SK-N-SH (cell line): ENCODE results near the gene KNSTRN. TPM values are rescaled to one million over a fixed set of nuclear protein-coding genes. Genes with fewer than 3 reads are reported as not detected.

Experiments used
- CTCF ChIA-PET: fragments of 300-600, 350-600 bp; formaldehyde crosslinking; extraction: SDS; loops from one replicate; lab custom pipeline; 2021; lab: Yijun Ruan, JAX
- POLR2A ChIA-PET: fragments of 350-600 bp; sonication (Branson Sonifier 250); formaldehyde crosslinking; extraction: SDS; loops from one replicate; lab custom pipeline; 2020; ENCODE audit warnings: antibody characterized with exemption, inconsistent platforms; lab: Yijun Ruan, JAX
- DNase-seq: peaks from one replicate; pipeline ENCODE4 v3.0.0; 2012
- H2AFZ ChIP-seq: fragments of 200-600 bp; sonication (generic); 2 replicates; pipeline ENCODE4 v1.8.1; 2016; ENCODE audit warnings: antibody characterized with exemption, mild to moderate bottlenecking, low read depth
- H3F3A ChIP-seq: fragments of 200-600 bp; sonication (generic); replicated peaks from 2 replicates; pipeline ENCODE3; 2016; ENCODE audit warnings: antibody characterized with exemption, mild to moderate bottlenecking; ENCODE audit not compliant: insufficient read depth
- H3K27ac ChIP-seq, 2 experiments: fragments of 200-500 bp in 1 of 2; fragments of 200-600 bp in 1 of 2; sonication (Bioruptor generic) in 1 of 2; sonication (generic), shearing (Covaris generic) in 1 of 2; 2 replicates each; pipeline versions ENCODE4 v1.5.1 to v1.6.1; 2014 to 2016; ENCODE audit warnings: low read depth in 2 of 2, inconsistent platforms in 1 of 2, low read length in 1 of 2, mild to moderate bottlenecking in 1 of 2, mixed read lengths in 1 of 2
- H3K27me3 ChIP-seq: fragments of 200-600 bp; sonication (generic), shearing (Covaris generic); 2 replicates; pipeline ENCODE4 v1.6.1; 2016; ENCODE audit warnings: mixed run types; ENCODE audit not compliant: insufficient read depth
- H3K36me3 ChIP-seq, 2 experiments: fragments of 200-500 bp in 1 of 2; fragments of 200-600 bp in 1 of 2; sonication (Bioruptor generic) in 1 of 2; sonication (generic) in 1 of 2; replicated peaks in 1 of 2; 2 replicates each; pipeline versions ENCODE3 to v1.5.1; 2014 to 2016; ENCODE audit warnings: low read length in 1 of 2, mild to moderate bottlenecking in 1 of 2; ENCODE audit not compliant: insufficient read depth in 2 of 2, control insufficient read depth in 1 of 2
- H3K4me1 ChIP-seq, 2 experiments: fragments of 200-500 bp in 1 of 2; fragments of 200-600 bp in 1 of 2; sonication (Bioruptor generic) in 1 of 2; sonication (generic), shearing (Covaris generic) in 1 of 2; 2 replicates each; pipeline versions ENCODE4 v1.5.1 to v1.6.1; 2014 to 2016; ENCODE audit warnings: low read depth in 1 of 2, low read length in 1 of 2, mixed run types in 1 of 2; ENCODE audit not compliant: insufficient read depth in 2 of 2, control insufficient read depth in 1 of 2
- H3K4me2 ChIP-seq: fragments of 200-600 bp; sonication (generic), shearing (Covaris generic); 2 replicates; pipeline ENCODE4 v1.6.1; 2017; ENCODE audit warnings: mixed run types
- H3K4me3 ChIP-seq, 2 experiments: fragments of 200-500 bp in 1 of 2; fragments of 200-600 bp in 1 of 2; sonication (Bioruptor generic) in 1 of 2; sonication (generic), shearing (Covaris generic) in 1 of 2; 2 replicates each; pipeline versions ENCODE4 v1.5.1 to v1.8.1; 2014 to 2016; ENCODE audit warnings: low read depth in 2 of 2, inconsistent platforms in 1 of 2, low read length in 1 of 2, mild to moderate bottlenecking in 1 of 2, mixed read lengths in 1 of 2, moderate library complexity in 1 of 2
- H3K79me2 ChIP-seq: fragments of 200-600 bp; sonication (generic); 2 replicates; pipeline ENCODE4 v1.8.1; 2017; ENCODE audit warnings: mild to moderate bottlenecking; ENCODE audit not compliant: insufficient read depth
- H3K9ac ChIP-seq: fragments of 200-600 bp; sonication (generic); 2 replicates; pipeline ENCODE4 v1.6.1; 2017; ENCODE audit warnings: mixed run types
- H3K9me2 ChIP-seq: fragments of 200-600 bp; sonication (generic); 2 replicates; pipeline ENCODE4 v1.6.1; 2017; ENCODE audit warnings: mixed run types
- H3K9me3 ChIP-seq: fragments of 200-600 bp; sonication (generic); 2 replicates; pipeline ENCODE4 v1.6.1; 2017; ENCODE audit warnings: mixed run types, mild to moderate bottlenecking, moderate library complexity
- H4K20me1 ChIP-seq: fragments of 200-600 bp; sonication (generic); 2 replicates; pipeline ENCODE4 v1.6.1; 2017; ENCODE audit warnings: mild to moderate bottlenecking, mixed run types; ENCODE audit not compliant: insufficient read depth
- ELF1 ChIP-seq: IDR thresholded peaks from 2 replicates; pipeline ENCODE4 v1.4.0; 2012
- EP300 ChIP-seq, 2 experiments: IDR thresholded peaks; 2 replicates each; pipeline versions ENCODE4 v1.4.0 to v1.6.1; 2012; ENCODE audit warnings: borderline replicate concordance in 1 of 2, low read depth in 1 of 2, low read length in 1 of 2
- FOXM1 ChIP-seq: IDR thresholded peaks from 2 replicates; pipeline ENCODE4 v1.4.0; 2012; ENCODE audit warnings: low read depth, mild to moderate bottlenecking
- GATA2 ChIP-seq: sonication (generic); formaldehyde crosslinking; IDR thresholded peaks from 2 replicates; pipeline ENCODE4 v1.5.0; 2020; ENCODE audit warnings: mild to moderate bottlenecking, missing genetic modification reagents
- JUND ChIP-seq: IDR thresholded peaks from 2 replicates; pipeline ENCODE4 v1.4.0; 2012
- MEF2A ChIP-seq: IDR thresholded peaks from 2 replicates; pipeline ENCODE4 v1.4.0; 2012; ENCODE audit warnings: low read depth, borderline replicate concordance
- MXI1 ChIP-seq: IDR thresholded peaks from 2 replicates; pipeline ENCODE4 v1.6.1; 2012; ENCODE audit warnings: mild to moderate bottlenecking, low read depth, low read length, improper control_type of control experiment
- NFIC ChIP-seq: IDR thresholded peaks from 2 replicates; pipeline ENCODE4 v1.4.0; 2012; ENCODE audit warnings: borderline replicate concordance
- NRF1 ChIP-seq: IDR thresholded peaks from 2 replicates; pipeline ENCODE4 v1.6.1; 2012; ENCODE audit warnings: low read depth, mild to moderate bottlenecking, low read length
- RAD21 ChIP-seq: IDR thresholded peaks from 2 replicates; pipeline ENCODE4 v1.6.1; 2012; ENCODE audit warnings: mild to moderate bottlenecking, low read length
- RFX5 ChIP-seq: IDR thresholded peaks from 2 replicates; pipeline ENCODE4 v1.6.1; 2012; ENCODE audit warnings: mild to moderate bottlenecking, improper control_type of control experiment, low read length
- SIN3A ChIP-seq: IDR thresholded peaks from 2 replicates; pipeline ENCODE4 v1.6.1; 2012; ENCODE audit warnings: low read depth, mild to moderate bottlenecking, low read length, moderate library complexity, borderline replicate concordance
- SMC3 ChIP-seq: IDR thresholded peaks from 2 replicates; pipeline ENCODE4 v1.6.1; 2012; ENCODE audit warnings: low read depth, low read length, improper control_type of control experiment
- YY1 ChIP-seq: IDR thresholded peaks from 2 replicates; pipeline ENCODE4 v1.4.0; 2012; ENCODE audit warnings: low read depth, mild to moderate bottlenecking
- WGBS: methylation state at CpG from one replicate; pipeline ENCODE4 v1.1.6; 2017; ENCODE audit warnings: low lambda C conversion rate; 5-methylcytosine and 5-hydroxymethylcytosine counted together
- polyA plus RNA-seq, 3 experiments: library from polyadenylated mRNA; depleted of rRNA; stranded (reverse); fragments of >200 nt; gene quantifications; 2 replicates each; pipeline ENCODE4 v1.2.3, GENCODE V29; 2012
- TF ChIP-seq, protein P1 (sequence below): IDR thresholded peaks from 2 replicates; pipeline ENCODE4 v1.6.1; 2012; ENCODE audit warnings: mild to moderate bottlenecking, low read depth, low read length, moderate library complexity
- TF ChIP-seq, protein P2 (sequence below): IDR thresholded peaks from 2 replicates; pipeline ENCODE4 v1.4.0; 2012; ENCODE audit warnings: low read depth, borderline replicate concordance
- TF ChIP-seq, protein P3 (sequence below): IDR thresholded peaks from 2 replicates; pipeline ENCODE4 v1.4.0; 2012; ENCODE audit warnings: low read depth
- TF ChIP-seq, protein P4 (sequence below): fragments of 150-350 bp; IDR thresholded peaks from 2 replicates; pipeline ENCODE4 v1.6.1; 2016; ENCODE audit warnings: mild to moderate bottlenecking, low read depth, low read length
- TF ChIP-seq, protein P5 (sequence below): IDR thresholded peaks from 2 replicates; pipeline ENCODE4 v1.4.0; 2012; ENCODE audit warnings: low read depth, borderline replicate concordance

KNSTRN gene
- polyA plus RNA-seq, 1 of the 3 experiments (the other 2 are of a cell fraction) = 25.5 TPM

DNA sequence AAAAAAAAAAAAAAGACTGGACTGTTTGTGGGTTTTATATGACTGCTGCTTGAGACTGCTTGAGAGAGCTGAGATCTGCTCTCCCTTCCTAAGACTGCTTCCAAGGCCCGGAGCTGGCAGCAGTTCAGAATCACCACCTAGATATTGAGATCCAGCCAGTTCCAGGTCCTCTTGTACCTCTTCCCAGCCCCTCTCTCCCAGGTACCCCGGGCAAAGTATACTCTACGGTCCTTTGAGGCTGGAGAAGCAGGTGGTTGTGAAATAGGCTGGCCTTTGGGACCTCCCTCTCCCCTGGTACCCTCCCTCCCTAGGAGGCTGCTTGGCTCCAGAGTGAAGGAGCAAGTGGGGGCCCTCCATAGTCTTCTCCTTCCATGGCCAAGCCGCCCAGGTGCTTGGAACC lies 45.7 kb downstream of the KNSTRN start:
- CTCF ChIA-PET = interaction anchor here (0.6 to 16.9 kb wide), 3 partner anchors 88 to 456 kb away, joined by 3 to 299 read pairs (median 4); partner anchors contain the start of gene CCDC9B
- H3K4me2 ChIP-seq = no peak overlapping the region

DNA sequence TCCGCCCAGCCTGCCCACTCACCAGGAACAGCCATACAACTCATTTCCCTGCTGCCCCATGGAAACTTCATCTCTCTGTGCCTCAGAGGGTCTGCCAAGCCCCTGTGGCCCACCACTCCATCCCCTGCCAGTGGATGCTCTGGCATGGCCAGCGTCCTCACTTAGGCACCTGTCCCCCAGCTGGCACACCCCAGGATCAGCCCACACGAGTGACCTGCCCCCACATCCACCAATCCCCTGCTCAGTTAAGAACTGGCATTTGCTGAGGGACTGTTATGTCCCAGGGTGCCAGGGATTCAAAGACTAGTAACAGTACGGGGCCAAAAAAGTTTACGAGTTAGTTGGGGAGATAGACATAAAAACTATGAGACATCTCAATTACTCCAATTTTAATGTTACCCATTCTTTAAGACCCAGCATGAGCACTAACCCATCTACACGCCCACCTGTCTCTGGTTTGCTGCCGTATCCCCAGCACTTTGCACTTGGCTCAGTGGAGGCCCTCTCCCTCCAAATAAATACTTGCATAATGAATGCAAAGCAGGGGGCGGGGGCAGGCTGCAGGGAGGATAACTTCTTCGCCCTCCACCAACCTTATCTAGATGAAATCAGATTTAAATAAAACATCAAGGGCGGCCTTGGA lies 46.7 kb downstream of the KNSTRN start:
- no peak overlapping the region for H3K4me2 ChIP-seq
- no peaks in the 10 kb centered on the region for H3K27me3 ChIP-seq
- 81% methylated on average over 10 of the region's 10 CpGs for WGBS
- H3K9ac ChIP-seq = no peak overlapping the region
- H4K20me1 ChIP-seq = no peaks in the 10 kb centered on the region
- no peak for DNase-seq
- H3K36me3 ChIP-seq = no peaks in the 10 kb centered on the region
- ChIA-PET POLR2A (no interaction called here), CTCF (interaction anchor here (1.3 to 16.9 kb wide), 2 partner anchors 89 to 150 kb away, joined by 4 to 299 read pairs; partner anchors contain the start of gene CCDC9B)
- no peaks in the 10 kb centered on the region for H3K9me2 ChIP-seq
- H3F3A ChIP-seq = no peaks in the 10 kb centered on the region
- H3K4me3 ChIP-seq = no peak overlapping the region
- no peak overlapping the region for H3K27ac ChIP-seq
- H3K4me1 ChIP-seq = no peaks in the 10 kb centered on the region; a peak in 1 of 4 replicates
- no peak overlapping the region for H2AFZ ChIP-seq
- TF ChIP-seq SMC3 (no peak), ELF1 (no peak), NFIC (no peak), MXI1 (no peak), JUND (no peak), GATA2 (no peak)
- TF ChIP-seq, protein P1, sequence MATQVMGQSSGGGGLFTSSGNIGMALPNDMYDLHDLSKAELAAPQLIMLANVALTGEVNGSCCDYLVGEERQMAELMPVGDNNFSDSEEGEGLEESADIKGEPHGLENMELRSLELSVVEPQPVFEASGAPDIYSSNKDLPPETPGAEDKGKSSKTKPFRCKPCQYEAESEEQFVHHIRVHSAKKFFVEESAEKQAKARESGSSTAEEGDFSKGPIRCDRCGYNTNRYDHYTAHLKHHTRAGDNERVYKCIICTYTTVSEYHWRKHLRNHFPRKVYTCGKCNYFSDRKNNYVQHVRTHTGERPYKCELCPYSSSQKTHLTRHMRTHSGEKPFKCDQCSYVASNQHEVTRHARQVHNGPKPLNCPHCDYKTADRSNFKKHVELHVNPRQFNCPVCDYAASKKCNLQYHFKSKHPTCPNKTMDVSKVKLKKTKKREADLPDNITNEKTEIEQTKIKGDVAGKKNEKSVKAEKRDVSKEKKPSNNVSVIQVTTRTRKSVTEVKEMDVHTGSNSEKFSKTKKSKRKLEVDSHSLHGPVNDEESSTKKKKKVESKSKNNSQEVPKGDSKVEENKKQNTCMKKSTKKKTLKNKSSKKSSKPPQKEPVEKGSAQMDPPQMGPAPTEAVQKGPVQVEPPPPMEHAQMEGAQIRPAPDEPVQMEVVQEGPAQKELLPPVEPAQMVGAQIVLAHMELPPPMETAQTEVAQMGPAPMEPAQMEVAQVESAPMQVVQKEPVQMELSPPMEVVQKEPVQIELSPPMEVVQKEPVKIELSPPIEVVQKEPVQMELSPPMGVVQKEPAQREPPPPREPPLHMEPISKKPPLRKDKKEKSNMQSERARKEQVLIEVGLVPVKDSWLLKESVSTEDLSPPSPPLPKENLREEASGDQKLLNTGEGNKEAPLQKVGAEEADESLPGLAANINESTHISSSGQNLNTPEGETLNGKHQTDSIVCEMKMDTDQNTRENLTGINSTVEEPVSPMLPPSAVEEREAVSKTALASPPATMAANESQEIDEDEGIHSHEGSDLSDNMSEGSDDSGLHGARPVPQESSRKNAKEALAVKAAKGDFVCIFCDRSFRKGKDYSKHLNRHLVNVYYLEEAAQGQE = no peak
- TF ChIP-seq, protein P2, sequence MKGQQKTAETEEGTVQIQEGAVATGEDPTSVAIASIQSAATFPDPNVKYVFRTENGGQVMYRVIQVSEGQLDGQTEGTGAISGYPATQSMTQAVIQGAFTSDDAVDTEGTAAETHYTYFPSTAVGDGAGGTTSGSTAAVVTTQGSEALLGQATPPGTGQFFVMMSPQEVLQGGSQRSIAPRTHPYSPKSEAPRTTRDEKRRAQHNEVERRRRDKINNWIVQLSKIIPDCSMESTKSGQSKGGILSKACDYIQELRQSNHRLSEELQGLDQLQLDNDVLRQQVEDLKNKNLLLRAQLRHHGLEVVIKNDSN = no peak
- TF ChIP-seq, protein P3, sequence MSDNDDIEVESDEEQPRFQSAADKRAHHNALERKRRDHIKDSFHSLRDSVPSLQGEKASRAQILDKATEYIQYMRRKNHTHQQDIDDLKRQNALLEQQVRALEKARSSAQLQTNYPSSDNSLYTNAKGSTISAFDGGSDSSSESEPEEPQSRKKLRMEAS = no peak
- no peaks in the 10 kb centered on the region for H3K79me2 ChIP-seq
- no peaks in the 10 kb centered on the region for H3K9me3 ChIP-seq

More for the DNA sequence above, 45.7 kb downstream of the KNSTRN start:
- H4K20me1 ChIP-seq = no peaks in the 10 kb centered on the region
- H3K36me3 ChIP-seq = no peaks in the 10 kb centered on the region
- no peaks in the 10 kb centered on the region; a peak in 1 of 4 replicates for H3K4me1 ChIP-seq
- H3F3A ChIP-seq = no peaks in the 10 kb centered on the region
- no peak overlapping the region for H3K9ac ChIP-seq
- TF ChIP-seq NRF1 = no peak
- TF ChIP-seq SMC3 = no peak
- TF ChIP-seq EP300 (IDR thresholded peaks at IDR 0.05; ENCODE audit: borderline replicate concordance in 1 of 2, low read depth in 1 of 2, low read length in 1 of 2) = no peak
- TF ChIP-seq, protein P4, sequence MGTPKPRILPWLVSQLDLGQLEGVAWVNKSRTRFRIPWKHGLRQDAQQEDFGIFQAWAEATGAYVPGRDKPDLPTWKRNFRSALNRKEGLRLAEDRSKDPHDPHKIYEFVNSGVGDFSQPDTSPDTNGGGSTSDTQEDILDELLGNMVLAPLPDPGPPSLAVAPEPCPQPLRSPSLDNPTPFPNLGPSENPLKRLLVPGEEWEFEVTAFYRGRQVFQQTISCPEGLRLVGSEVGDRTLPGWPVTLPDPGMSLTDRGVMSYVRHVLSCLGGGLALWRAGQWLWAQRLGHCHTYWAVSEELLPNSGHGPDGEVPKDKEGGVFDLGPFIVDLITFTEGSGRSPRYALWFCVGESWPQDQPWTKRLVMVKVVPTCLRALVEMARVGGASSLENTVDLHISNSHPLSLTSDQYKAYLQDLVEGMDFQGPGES = no peak
- TF ChIP-seq MEF2A = no peak
- TF ChIP-seq RFX5 = no peak
- TF ChIP-seq, protein P2 = no peak
- TF ChIP-seq SIN3A = no peak
- no peak for TF ChIP-seq RAD21
- TF ChIP-seq, protein P5, sequence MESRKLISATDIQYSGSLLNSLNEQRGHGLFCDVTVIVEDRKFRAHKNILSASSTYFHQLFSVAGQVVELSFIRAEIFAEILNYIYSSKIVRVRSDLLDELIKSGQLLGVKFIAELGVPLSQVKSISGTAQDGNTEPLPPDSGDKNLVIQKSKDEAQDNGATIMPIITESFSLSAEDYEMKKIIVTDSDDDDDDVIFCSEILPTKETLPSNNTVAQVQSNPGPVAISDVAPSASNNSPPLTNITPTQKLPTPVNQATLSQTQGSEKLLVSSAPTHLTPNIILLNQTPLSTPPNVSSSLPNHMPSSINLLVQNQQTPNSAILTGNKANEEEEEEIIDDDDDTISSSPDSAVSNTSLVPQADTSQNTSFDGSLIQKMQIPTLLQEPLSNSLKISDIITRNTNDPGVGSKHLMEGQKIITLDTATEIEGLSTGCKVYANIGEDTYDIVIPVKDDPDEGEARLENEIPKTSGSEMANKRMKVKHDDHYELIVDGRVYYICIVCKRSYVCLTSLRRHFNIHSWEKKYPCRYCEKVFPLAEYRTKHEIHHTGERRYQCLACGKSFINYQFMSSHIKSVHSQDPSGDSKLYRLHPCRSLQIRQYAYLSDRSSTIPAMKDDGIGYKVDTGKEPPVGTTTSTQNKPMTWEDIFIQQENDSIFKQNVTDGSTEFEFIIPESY = no peak
- TF ChIP-seq YY1 = no peak
- TF ChIP-seq FOXM1 = no peak
- H2AFZ ChIP-seq = no peak overlapping the region
- no peaks in the 10 kb centered on the region for H3K27me3 ChIP-seq
- 61% methylated on average over 2 of the region's 4 CpGs for WGBS
- no peak overlapping the region for H3K4me3 ChIP-seq
- no peak overlapping the region for H3K27ac ChIP-seq
- H3K9me3 ChIP-seq = no peaks in the 10 kb centered on the region
- no peaks in the 10 kb centered on the region for H3K9me2 ChIP-seq
- POLR2A ChIA-PET = no interaction called here
- H3K79me2 ChIP-seq = no peaks in the 10 kb centered on the region
- no peak for DNase-seq
